H1 (cell line): ENCODE results near the gene ZSWIM6. TPM values are rescaled to one million over a fixed set of nuclear protein-coding genes. Genes with fewer than 3 reads are reported as not detected.

Experiments used
- polyA plus RNA-seq, 7 experiments: library from polyadenylated mRNA; depleted of rRNA in 3 of 7; stranded (reverse) in 5 of 7; unstranded in 2 of 7; fragments of >200 nt in 5 of 7; fragments of 200-250 nt in 2 of 7; gene quantifications; 1 replicate in 5 of 7; 2 replicates in 1 of 7; 4 replicates in 1 of 7; pipeline versions ENCODE4 v1.2.1 to v1.2.3, GENCODE V29; 2011 to 2013; ENCODE audit warnings: missing spikeins in 2 of 7, mixed read lengths in 2 of 7
- total RNA-seq: library from RNA; stranded (reverse); fragmentation: NEBNext Ultra II Directional; extraction: Animal tissue kit (Norgen Biotek cat#: 25700); gene quantifications from 2 replicates; pipeline ENCODE4 v1.2.1, GENCODE V29; 2021
- TF ChIP-seq, protein P1 (sequence below): fragments of 300-600 bp; sonication (generic); IDR thresholded peaks from 2 replicates; pipeline ENCODE4 v1.7.1; 2012; ENCODE audit warnings: low read length, moderate library complexity, mild to moderate bottlenecking, inconsistent platforms; ENCODE audit not compliant: insufficient replicate concordance

Gene ZSWIM6
- total and polyA plus RNA-seq, 2 of the 8 experiments (the other 6 are each of a cell fraction or from before 2014, with no cell fraction given), result 7.9 to 12.4 TPM

DNA sequence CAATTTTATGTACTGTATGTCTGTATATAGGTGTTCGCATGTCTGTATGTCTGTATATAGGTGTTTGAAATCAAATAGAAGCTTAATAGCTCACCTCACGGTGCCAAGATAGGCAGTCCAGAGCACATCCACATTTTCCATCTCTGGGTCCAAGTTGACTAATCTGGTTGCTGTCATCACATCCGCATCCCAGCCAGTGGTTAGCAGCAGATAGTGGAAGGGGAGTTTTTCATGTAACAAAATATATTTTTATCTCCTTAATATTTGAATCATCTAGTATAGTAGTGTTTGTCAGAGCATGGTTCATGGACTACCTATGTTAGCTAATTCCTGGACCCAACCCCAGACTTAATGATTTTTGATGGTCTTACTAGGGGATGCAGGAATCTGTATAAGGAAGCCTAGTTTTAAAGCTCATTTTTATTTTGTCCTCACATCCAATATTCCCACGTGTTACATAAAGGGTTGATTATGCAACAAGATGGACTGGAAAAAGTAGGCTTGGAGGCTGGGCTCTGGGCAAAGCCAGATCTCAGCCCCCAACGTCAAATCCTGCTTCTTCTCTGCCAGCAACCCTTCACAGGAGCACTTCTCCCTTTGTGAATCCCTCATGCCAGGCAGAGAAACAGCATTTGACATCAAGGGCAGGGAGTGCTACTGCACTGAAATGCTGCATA lies 219.7 kb downstream of the ZSWIM6 start (continued):
- TF ChIP-seq, protein P1, sequence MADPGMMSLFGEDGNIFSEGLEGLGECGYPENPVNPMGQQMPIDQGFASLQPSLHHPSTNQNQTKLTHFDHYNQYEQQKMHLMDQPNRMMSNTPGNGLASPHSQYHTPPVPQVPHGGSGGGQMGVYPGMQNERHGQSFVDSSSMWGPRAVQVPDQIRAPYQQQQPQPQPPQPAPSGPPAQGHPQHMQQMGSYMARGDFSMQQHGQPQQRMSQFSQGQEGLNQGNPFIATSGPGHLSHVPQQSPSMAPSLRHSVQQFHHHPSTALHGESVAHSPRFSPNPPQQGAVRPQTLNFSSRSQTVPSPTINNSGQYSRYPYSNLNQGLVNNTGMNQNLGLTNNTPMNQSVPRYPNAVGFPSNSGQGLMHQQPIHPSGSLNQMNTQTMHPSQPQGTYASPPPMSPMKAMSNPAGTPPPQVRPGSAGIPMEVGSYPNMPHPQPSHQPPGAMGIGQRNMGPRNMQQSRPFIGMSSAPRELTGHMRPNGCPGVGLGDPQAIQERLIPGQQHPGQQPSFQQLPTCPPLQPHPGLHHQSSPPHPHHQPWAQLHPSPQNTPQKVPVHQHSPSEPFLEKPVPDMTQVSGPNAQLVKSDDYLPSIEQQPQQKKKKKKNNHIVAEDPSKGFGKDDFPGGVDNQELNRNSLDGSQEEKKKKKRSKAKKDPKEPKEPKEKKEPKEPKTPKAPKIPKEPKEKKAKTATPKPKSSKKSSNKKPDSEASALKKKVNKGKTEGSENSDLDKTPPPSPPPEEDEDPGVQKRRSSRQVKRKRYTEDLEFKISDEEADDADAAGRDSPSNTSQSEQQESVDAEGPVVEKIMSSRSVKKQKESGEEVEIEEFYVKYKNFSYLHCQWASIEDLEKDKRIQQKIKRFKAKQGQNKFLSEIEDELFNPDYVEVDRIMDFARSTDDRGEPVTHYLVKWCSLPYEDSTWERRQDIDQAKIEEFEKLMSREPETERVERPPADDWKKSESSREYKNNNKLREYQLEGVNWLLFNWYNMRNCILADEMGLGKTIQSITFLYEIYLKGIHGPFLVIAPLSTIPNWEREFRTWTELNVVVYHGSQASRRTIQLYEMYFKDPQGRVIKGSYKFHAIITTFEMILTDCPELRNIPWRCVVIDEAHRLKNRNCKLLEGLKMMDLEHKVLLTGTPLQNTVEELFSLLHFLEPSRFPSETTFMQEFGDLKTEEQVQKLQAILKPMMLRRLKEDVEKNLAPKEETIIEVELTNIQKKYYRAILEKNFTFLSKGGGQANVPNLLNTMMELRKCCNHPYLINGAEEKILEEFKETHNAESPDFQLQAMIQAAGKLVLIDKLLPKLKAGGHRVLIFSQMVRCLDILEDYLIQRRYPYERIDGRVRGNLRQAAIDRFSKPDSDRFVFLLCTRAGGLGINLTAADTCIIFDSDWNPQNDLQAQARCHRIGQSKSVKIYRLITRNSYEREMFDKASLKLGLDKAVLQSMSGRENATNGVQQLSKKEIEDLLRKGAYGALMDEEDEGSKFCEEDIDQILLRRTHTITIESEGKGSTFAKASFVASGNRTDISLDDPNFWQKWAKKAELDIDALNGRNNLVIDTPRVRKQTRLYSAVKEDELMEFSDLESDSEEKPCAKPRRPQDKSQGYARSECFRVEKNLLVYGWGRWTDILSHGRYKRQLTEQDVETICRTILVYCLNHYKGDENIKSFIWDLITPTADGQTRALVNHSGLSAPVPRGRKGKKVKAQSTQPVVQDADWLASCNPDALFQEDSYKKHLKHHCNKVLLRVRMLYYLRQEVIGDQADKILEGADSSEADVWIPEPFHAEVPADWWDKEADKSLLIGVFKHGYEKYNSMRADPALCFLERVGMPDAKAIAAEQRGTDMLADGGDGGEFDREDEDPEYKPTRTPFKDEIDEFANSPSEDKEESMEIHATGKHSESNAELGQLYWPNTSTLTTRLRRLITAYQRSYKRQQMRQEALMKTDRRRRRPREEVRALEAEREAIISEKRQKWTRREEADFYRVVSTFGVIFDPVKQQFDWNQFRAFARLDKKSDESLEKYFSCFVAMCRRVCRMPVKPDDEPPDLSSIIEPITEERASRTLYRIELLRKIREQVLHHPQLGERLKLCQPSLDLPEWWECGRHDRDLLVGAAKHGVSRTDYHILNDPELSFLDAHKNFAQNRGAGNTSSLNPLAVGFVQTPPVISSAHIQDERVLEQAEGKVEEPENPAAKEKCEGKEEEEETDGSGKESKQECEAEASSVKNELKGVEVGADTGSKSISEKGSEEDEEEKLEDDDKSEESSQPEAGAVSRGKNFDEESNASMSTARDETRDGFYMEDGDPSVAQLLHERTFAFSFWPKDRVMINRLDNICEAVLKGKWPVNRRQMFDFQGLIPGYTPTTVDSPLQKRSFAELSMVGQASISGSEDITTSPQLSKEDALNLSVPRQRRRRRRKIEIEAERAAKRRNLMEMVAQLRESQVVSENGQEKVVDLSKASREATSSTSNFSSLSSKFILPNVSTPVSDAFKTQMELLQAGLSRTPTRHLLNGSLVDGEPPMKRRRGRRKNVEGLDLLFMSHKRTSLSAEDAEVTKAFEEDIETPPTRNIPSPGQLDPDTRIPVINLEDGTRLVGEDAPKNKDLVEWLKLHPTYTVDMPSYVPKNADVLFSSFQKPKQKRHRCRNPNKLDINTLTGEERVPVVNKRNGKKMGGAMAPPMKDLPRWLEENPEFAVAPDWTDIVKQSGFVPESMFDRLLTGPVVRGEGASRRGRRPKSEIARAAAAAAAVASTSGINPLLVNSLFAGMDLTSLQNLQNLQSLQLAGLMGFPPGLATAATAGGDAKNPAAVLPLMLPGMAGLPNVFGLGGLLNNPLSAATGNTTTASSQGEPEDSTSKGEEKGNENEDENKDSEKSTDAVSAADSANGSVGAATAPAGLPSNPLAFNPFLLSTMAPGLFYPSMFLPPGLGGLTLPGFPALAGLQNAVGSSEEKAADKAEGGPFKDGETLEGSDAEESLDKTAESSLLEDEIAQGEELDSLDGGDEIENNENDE, result no peak
- TF ChIP-seq, all 59 proteins: peak for 0
